ENCODE data around the gene PTPRT.

PTPRT gene

DNA sequence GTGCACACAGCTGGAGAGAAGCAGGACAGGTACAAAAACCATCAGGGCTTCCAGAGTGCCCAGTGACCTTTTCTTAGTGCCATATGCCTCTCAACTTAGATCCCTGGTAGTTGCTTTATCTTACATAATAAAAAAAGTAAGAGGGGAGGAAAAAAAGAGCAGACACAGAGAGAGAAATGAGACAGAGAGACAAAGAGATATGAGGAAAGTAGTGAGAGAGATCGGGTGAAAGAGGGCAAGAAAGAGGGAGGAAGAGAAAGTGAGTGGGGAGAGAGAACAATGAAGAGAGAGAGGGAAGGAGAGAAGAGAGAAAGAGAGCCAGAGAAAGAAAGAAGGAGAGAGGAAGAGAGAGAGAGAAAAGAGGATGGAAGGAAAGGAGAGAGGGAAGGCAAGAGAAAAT, 131.6 kb downstream of the PTPRT start:
- no peak for DNase-seq
- TF ChIP-seq CTCF (IDR thresholded peaks at IDR 0.05; ENCODE audit: low read depth, low read length) = no peak
- H3K4me1 ChIP-seq = no peaks in the 10 kb centered on the region
- H3K4me3 ChIP-seq (ENCODE audit: low read depth, low read length) = no peak overlapping the region
- no peaks in the 10 kb centered on the region for H3K27me3 ChIP-seq
- no peaks in the 10 kb centered on the region for H3K36me3 ChIP-seq
- H3K9me3 ChIP-seq = no peaks in the 10 kb centered on the region

DNA sequence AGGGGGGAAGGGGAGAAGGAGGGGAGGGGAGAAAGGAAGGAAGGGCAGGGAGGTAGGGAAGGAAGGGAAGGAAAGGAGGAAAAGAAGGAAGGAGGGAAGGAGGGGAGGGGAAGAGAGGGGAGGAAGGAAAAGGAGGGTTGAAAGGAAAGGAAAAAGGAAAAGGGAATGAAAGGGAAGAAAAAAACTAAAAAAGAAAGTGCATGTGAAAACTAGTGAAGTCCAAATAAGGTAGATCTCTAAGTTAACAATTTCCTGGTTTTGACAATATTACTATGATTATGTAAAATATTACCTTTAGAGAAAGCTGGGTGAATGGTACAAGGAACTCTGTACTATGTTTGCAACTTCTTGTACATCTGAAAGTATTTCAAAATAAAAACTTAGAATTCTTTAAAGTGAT, 132.4 kb downstream of the PTPRT start:
- no peak for TF ChIP-seq CTCF (IDR thresholded peaks at IDR 0.05; ENCODE audit: low read depth, low read length)
- H3K27me3 ChIP-seq = no peaks in the 10 kb centered on the region
- DNase-seq = no peak
- no peaks in the 10 kb centered on the region for H3K36me3 ChIP-seq
- no peaks in the 10 kb centered on the region for H3K9me3 ChIP-seq
- no peaks in the 10 kb centered on the region for H3K4me1 ChIP-seq
- no peak overlapping the region for H3K4me3 ChIP-seq (ENCODE audit: low read depth, low read length)

- no peak for DNase-seq
- no peaks in the 10 kb centered on the region for H3K9me3 ChIP-seq
- H3K4me1 ChIP-seq = no peaks in the 10 kb centered on the region
- no peak overlapping the region for H3K4me3 ChIP-seq (ENCODE audit: low read depth, low read length)
- no peak for TF ChIP-seq CTCF (IDR thresholded peaks at IDR 0.05; ENCODE audit: low read depth, low read length)
- H3K36me3 ChIP-seq = no peaks in the 10 kb centered on the region
- H3K27me3 ChIP-seq = no peaks in the 10 kb centered on the region
These were observed 134.4 kb downstream of the PTPRT start for GRCh38 chr20:43055181-43055884.

- DNase-seq = no peak
- no peaks in the 10 kb centered on the region for H3K4me1 ChIP-seq
- no peaks in the 10 kb centered on the region for H3K9me3 ChIP-seq
- H3K36me3 ChIP-seq = no peaks in the 10 kb centered on the region
- H3K4me3 ChIP-seq (ENCODE audit: low read depth, low read length) = no peak overlapping the region
- H3K27me3 ChIP-seq = no peaks in the 10 kb centered on the region
- TF ChIP-seq CTCF (IDR thresholded peaks at IDR 0.05; ENCODE audit: low read depth, low read length) = no peak
These were observed 137.2 kb downstream of the PTPRT start for GRCh38 chr20:43052532-43052931.

DNA sequence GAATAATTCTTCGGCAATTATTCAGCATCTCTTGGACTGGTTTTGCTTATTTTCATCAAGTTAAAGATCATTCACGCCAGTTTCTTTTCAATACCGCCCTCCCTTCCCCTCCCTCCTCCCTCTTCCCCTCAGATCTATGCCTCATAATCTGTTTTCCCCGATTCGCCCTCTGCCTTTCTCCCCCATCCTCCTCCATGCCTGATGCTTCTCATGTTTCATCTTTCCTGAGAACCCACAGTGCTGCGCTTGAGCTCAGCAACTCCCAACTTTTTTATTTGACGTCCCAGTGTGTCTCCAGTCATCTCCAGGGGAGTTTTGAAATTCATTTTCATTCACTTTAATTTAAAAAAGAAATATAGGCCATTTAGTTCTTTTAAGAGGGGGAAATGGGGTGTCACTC, 142.7 kb downstream of the PTPRT start:
- H3K9me3 ChIP-seq = no peaks in the 10 kb centered on the region
- TF ChIP-seq CTCF (IDR thresholded peaks at IDR 0.05; ENCODE audit: low read depth, low read length) = no peak
- no peaks in the 10 kb centered on the region for H3K4me1 ChIP-seq
- DNase-seq = no peak
- H3K4me3 ChIP-seq (ENCODE audit: low read depth, low read length) = no peak overlapping the region
- no peaks in the 10 kb centered on the region for H3K27me3 ChIP-seq
- no peaks in the 10 kb centered on the region for H3K36me3 ChIP-seq

- Histone ChIP-seq H3K9me3 (no peaks in the 10 kb centered on the region), H3K4me3 (ENCODE audit: low read depth, low read length) (no peak overlapping the region), H3K36me3 (no peaks in the 10 kb centered on the region), H3K4me1 (no peaks in the 10 kb centered on the region), H3K27me3 (no peaks in the 10 kb centered on the region)
- no peak for TF ChIP-seq CTCF (IDR thresholded peaks at IDR 0.05; ENCODE audit: low read depth, low read length)
- DNase-seq = no peak
These were observed 145.8 kb downstream of the PTPRT start for GRCh38 chr20:43043887-43044286.
